Measurements from ENCODE around the gene TRPV2.

DNA sequence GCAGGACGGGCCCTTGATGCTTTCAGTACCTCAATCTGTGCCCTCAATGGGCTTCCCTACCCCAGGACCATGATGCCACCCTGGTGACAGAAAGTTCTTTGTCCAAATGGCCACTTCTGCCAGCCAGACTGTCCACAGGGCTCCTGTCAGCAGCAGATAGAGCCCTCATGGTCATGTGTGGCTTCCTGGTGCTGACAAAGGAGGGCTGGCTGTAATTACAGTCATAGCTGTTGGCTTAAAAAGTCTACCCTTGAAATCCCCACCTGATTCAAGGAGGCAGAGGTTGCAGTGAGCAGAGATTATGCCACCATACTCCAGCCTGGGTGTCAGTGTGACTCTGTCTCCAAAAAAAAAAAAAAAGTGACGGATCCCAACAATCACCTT lies 3.3 kb downstream of the TRPV2 start:
- TF ChIP-seq, protein P1, sequence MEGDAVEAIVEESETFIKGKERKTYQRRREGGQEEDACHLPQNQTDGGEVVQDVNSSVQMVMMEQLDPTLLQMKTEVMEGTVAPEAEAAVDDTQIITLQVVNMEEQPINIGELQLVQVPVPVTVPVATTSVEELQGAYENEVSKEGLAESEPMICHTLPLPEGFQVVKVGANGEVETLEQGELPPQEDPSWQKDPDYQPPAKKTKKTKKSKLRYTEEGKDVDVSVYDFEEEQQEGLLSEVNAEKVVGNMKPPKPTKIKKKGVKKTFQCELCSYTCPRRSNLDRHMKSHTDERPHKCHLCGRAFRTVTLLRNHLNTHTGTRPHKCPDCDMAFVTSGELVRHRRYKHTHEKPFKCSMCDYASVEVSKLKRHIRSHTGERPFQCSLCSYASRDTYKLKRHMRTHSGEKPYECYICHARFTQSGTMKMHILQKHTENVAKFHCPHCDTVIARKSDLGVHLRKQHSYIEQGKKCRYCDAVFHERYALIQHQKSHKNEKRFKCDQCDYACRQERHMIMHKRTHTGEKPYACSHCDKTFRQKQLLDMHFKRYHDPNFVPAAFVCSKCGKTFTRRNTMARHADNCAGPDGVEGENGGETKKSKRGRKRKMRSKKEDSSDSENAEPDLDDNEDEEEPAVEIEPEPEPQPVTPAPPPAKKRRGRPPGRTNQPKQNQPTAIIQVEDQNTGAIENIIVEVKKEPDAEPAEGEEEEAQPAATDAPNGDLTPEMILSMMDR (IDR thresholded peaks at IDR 0.05; ENCODE audit: low read depth, low read length, missing input control), result no peak
- TF ChIP-seq SP1 (IDR thresholded peaks at IDR 0.05), result no peak
- no peak for TF ChIP-seq FOXA1 (IDR thresholded peaks at IDR 0.05)
- TF ChIP-seq TAF1 (conservative IDR thresholded peaks at IDR 0.05), result no peak
- TF ChIP-seq RAD21 (IDR thresholded peaks at IDR 0.05), result no peak
- TF ChIP-seq EGR1 (IDR thresholded peaks at IDR 0.05; ENCODE audit: low read depth in 2 of 2), result no peak
- TF ChIP-seq, protein P2, sequence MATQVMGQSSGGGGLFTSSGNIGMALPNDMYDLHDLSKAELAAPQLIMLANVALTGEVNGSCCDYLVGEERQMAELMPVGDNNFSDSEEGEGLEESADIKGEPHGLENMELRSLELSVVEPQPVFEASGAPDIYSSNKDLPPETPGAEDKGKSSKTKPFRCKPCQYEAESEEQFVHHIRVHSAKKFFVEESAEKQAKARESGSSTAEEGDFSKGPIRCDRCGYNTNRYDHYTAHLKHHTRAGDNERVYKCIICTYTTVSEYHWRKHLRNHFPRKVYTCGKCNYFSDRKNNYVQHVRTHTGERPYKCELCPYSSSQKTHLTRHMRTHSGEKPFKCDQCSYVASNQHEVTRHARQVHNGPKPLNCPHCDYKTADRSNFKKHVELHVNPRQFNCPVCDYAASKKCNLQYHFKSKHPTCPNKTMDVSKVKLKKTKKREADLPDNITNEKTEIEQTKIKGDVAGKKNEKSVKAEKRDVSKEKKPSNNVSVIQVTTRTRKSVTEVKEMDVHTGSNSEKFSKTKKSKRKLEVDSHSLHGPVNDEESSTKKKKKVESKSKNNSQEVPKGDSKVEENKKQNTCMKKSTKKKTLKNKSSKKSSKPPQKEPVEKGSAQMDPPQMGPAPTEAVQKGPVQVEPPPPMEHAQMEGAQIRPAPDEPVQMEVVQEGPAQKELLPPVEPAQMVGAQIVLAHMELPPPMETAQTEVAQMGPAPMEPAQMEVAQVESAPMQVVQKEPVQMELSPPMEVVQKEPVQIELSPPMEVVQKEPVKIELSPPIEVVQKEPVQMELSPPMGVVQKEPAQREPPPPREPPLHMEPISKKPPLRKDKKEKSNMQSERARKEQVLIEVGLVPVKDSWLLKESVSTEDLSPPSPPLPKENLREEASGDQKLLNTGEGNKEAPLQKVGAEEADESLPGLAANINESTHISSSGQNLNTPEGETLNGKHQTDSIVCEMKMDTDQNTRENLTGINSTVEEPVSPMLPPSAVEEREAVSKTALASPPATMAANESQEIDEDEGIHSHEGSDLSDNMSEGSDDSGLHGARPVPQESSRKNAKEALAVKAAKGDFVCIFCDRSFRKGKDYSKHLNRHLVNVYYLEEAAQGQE (IDR thresholded peaks at IDR 0.05), result no peak
